NCI-H510A treated with DMSO at 0.1 percent for 48 hours (cell line): ENCODE data around the gene PDGFRA.
"Not testable (repeated sequence)": the region's sequence is repeated elsewhere in the genome, so short reads cannot be mapped to it uniquely, and the experiment has no call there.

Source experiments
- DNase-seq: peaks from one replicate; lab custom pipeline; 2025; lab: John Stamatoyannopoulos, UW

The PDGFRA gene

GRCh38 chr4:54227256-54228055, 1.6 kb upstream of the PDGFRA start:
- DNase-seq, result no peak

GRCh38 chr4:54228056-54228527, 1.0 kb upstream of the PDGFRA start:
- peak; percentile 44 for DNase-seq

- DNase-seq, result no peak
Observed at GRCh38 chr4:54228546-54228945, 547 bp upstream of the PDGFRA start.

GRCh38 chr4:54229631-54230483, 764 bp downstream of the PDGFRA start:
- DNase-seq, result no peak

GRCh38 chr4:54230484-54231418, 1.7 kb downstream of the PDGFRA start:
- peak; percentile 35 for DNase-seq

- no peak for DNase-seq
Observed at GRCh38 chr4:54231419-54231767, 2.3 kb downstream of the PDGFRA start.

- DNase-seq, result peak; percentile 24
Observed at GRCh38 chr4:54231768-54232688, 2.9 kb downstream of the PDGFRA start.

- DNase-seq, result peak; percentile 92
Observed at GRCh38 chr4:54233277-54233696, 4.2 kb downstream of the PDGFRA start.

- DNase-seq, result peak; percentile 94
Observed at GRCh38 chr4:54233697-54234496, 4.8 kb downstream of the PDGFRA start.

- no peak for DNase-seq
Observed at GRCh38 chr4:54234497-54235205, 5.6 kb downstream of the PDGFRA start.

GRCh38 chr4:54236316-54236715, 7.2 kb downstream of the PDGFRA start:
- not testable (repeated sequence) for DNase-seq

- no peak for DNase-seq
Observed at GRCh38 chr4:54237770-54238169, 8.7 kb downstream of the PDGFRA start.

- no peak for DNase-seq
Observed at GRCh38 chr4:54238389-54238788, 9.3 kb downstream of the PDGFRA start.

GRCh38 chr4:54241268-54241823, 12.3 kb downstream of the PDGFRA start:
- DNase-seq, result peak; percentile 6

GRCh38 chr4:54243541-54243940, 14.4 kb downstream of the PDGFRA start:
- DNase-seq, result not testable (repeated sequence)

GRCh38 chr4:54252312-54252711, 23.2 kb downstream of the PDGFRA start:
- DNase-seq, result not testable (repeated sequence)

- DNase-seq, result no peak
Observed at GRCh38 chr4:54254116-54254914, 25.2 kb downstream of the PDGFRA start.

- no peak for DNase-seq
Observed at GRCh38 chr4:54254915-54255246, 25.8 kb downstream of the PDGFRA start.
